Measurements from ENCODE around the gene NINL.

The NINL gene

GRCh38 chr20:25574411-25574810 lies 10.9 kb downstream of the NINL start:
- WGBS, 2 experiments = 90 to 94% methylated on average over 3 of the region's 3 CpGs
- Histone ChIP-seq H3K36me3 (ENCODE audit: control insufficient read depth, insufficient read depth, low read length) (no peaks in the 10 kb centered on the region), H3K27me3 (ENCODE audit: control insufficient read depth, insufficient read depth, low read length, poor library complexity, severe bottlenecking) (no peaks in the 10 kb centered on the region), H3K27ac (ENCODE audit: insufficient read depth, low read depth, low read length, poor library complexity, severe bottlenecking) (no peak overlapping the region), H3K4me1 (ENCODE audit: control insufficient read depth, insufficient read depth, low read length) (peaks cover 7% of the 10 kb centered on the region), H3K4me3 (ENCODE audit: insufficient read depth, low read depth, low read length) (no peak overlapping the region), H3K9me3 (ENCODE audit: control insufficient read depth, low read length) (no peaks in the 10 kb centered on the region)

- 90 to 93% methylated on average over 5 to 6 of the region's 6 CpGs for WGBS, 2 experiments
- Histone ChIP-seq H3K4me1 (ENCODE audit: control insufficient read depth, insufficient read depth, low read length) (no peaks in the 10 kb centered on the region), H3K9me3 (ENCODE audit: control insufficient read depth, low read length) (no peaks in the 10 kb centered on the region), H3K27ac (ENCODE audit: insufficient read depth, low read depth, low read length, poor library complexity, severe bottlenecking) (no peak overlapping the region), H3K4me3 (ENCODE audit: insufficient read depth, low read depth, low read length) (no peak overlapping the region), H3K27me3 (ENCODE audit: control insufficient read depth, insufficient read depth, low read length, poor library complexity, severe bottlenecking) (no peaks in the 10 kb centered on the region), H3K36me3 (ENCODE audit: control insufficient read depth, insufficient read depth, low read length) (no peaks in the 10 kb centered on the region)
Measured at GRCh38 chr20:25573288-25574251, 11.8 kb downstream of the NINL start.

GRCh38 chr20:25571817-25572216 lies 13.5 kb downstream of the NINL start:
- 96 to 97% methylated on average over 2 of the region's 2 CpGs for WGBS, 2 experiments
- no peaks in the 10 kb centered on the region for H3K36me3 ChIP-seq (ENCODE audit: control insufficient read depth, insufficient read depth, low read length)
- no peak overlapping the region for H3K4me3 ChIP-seq (ENCODE audit: insufficient read depth, low read depth, low read length)
- H3K27ac ChIP-seq (ENCODE audit: insufficient read depth, low read depth, low read length, poor library complexity, severe bottlenecking) = no peak overlapping the region
- H3K4me1 ChIP-seq (ENCODE audit: control insufficient read depth, insufficient read depth, low read length) = no peaks in the 10 kb centered on the region
- no peaks in the 10 kb centered on the region for H3K27me3 ChIP-seq (ENCODE audit: control insufficient read depth, insufficient read depth, low read length, poor library complexity, severe bottlenecking)
- H3K9me3 ChIP-seq (ENCODE audit: control insufficient read depth, low read length) = no peaks in the 10 kb centered on the region

GRCh38 chr20:25571240-25571639 lies 14.1 kb downstream of the NINL start:
- no peaks in the 10 kb centered on the region for H3K27me3 ChIP-seq (ENCODE audit: control insufficient read depth, insufficient read depth, low read length, poor library complexity, severe bottlenecking)
- 90 to 92% methylated on average over 2 of the region's 2 CpGs for WGBS, 2 experiments
- no peaks in the 10 kb centered on the region for H3K9me3 ChIP-seq (ENCODE audit: control insufficient read depth, low read length)
- no peak overlapping the region for H3K4me3 ChIP-seq (ENCODE audit: insufficient read depth, low read depth, low read length)
- H3K36me3 ChIP-seq (ENCODE audit: control insufficient read depth, insufficient read depth, low read length) = no peaks in the 10 kb centered on the region
- H3K4me1 ChIP-seq (ENCODE audit: control insufficient read depth, insufficient read depth, low read length) = no peaks in the 10 kb centered on the region
- no peak overlapping the region for H3K27ac ChIP-seq (ENCODE audit: insufficient read depth, low read depth, low read length, poor library complexity, severe bottlenecking)

GRCh38 chr20:25570148-25570530 lies 15.2 kb downstream of the NINL start:
- Histone ChIP-seq H3K27me3 (ENCODE audit: control insufficient read depth, insufficient read depth, low read length, poor library complexity, severe bottlenecking) (no peaks in the 10 kb centered on the region), H3K36me3 (ENCODE audit: control insufficient read depth, insufficient read depth, low read length) (no peaks in the 10 kb centered on the region), H3K4me1 (ENCODE audit: control insufficient read depth, insufficient read depth, low read length) (no peaks in the 10 kb centered on the region), H3K4me3 (ENCODE audit: insufficient read depth, low read depth, low read length) (no peak overlapping the region), H3K9me3 (ENCODE audit: control insufficient read depth, low read length) (no peaks in the 10 kb centered on the region), H3K27ac (ENCODE audit: insufficient read depth, low read depth, low read length, poor library complexity, severe bottlenecking) (no peak overlapping the region)
- WGBS, 2 experiments = 90 to 92% methylated on average over 7 of the region's 7 CpGs

- Histone ChIP-seq H3K27me3 (ENCODE audit: control insufficient read depth, insufficient read depth, low read length, poor library complexity, severe bottlenecking) (no peaks in the 10 kb centered on the region), H3K9me3 (ENCODE audit: control insufficient read depth, low read length) (no peaks in the 10 kb centered on the region), H3K4me3 (ENCODE audit: insufficient read depth, low read depth, low read length) (no peak overlapping the region), H3K4me1 (ENCODE audit: control insufficient read depth, insufficient read depth, low read length) (no peaks in the 10 kb centered on the region), H3K27ac (ENCODE audit: insufficient read depth, low read depth, low read length, poor library complexity, severe bottlenecking) (no peak overlapping the region), H3K36me3 (ENCODE audit: control insufficient read depth, insufficient read depth, low read length) (no peaks in the 10 kb centered on the region)
- 89 to 93% methylated on average over 2 of the region's 2 CpGs for WGBS, 2 experiments
Measured at GRCh38 chr20:25567286-25567685, 18.0 kb downstream of the NINL start.

- Histone ChIP-seq H3K27me3 (ENCODE audit: control insufficient read depth, insufficient read depth, low read length, poor library complexity, severe bottlenecking) (no peaks in the 10 kb centered on the region), H3K4me3 (ENCODE audit: insufficient read depth, low read depth, low read length) (no peak overlapping the region), H3K27ac (ENCODE audit: insufficient read depth, low read depth, low read length, poor library complexity, severe bottlenecking) (no peak overlapping the region), H3K9me3 (ENCODE audit: control insufficient read depth, low read length) (no peaks in the 10 kb centered on the region), H3K4me1 (ENCODE audit: control insufficient read depth, insufficient read depth, low read length) (no peaks in the 10 kb centered on the region), H3K36me3 (ENCODE audit: control insufficient read depth, insufficient read depth, low read length) (no peaks in the 10 kb centered on the region)
- WGBS, 2 experiments = 91 to 93% methylated on average over 2 of the region's 2 CpGs
Measured at GRCh38 chr20:25566821-25567220, 18.5 kb downstream of the NINL start.

GRCh38 chr20:25565578-25566157 lies 19.7 kb downstream of the NINL start:
- no peak overlapping the region for H3K27ac ChIP-seq (ENCODE audit: insufficient read depth, low read depth, low read length, poor library complexity, severe bottlenecking)
- WGBS, 2 experiments = 84 to 87% methylated on average over 6 of the region's 6 CpGs
- no peaks in the 10 kb centered on the region for H3K9me3 ChIP-seq (ENCODE audit: control insufficient read depth, low read length)
- H3K36me3 ChIP-seq (ENCODE audit: control insufficient read depth, insufficient read depth, low read length) = no peaks in the 10 kb centered on the region
- no peaks in the 10 kb centered on the region for H3K27me3 ChIP-seq (ENCODE audit: control insufficient read depth, insufficient read depth, low read length, poor library complexity, severe bottlenecking)
- H3K4me1 ChIP-seq (ENCODE audit: control insufficient read depth, insufficient read depth, low read length) = no peaks in the 10 kb centered on the region
- no peak overlapping the region for H3K4me3 ChIP-seq (ENCODE audit: insufficient read depth, low read depth, low read length)

- Histone ChIP-seq H3K4me1 (ENCODE audit: control insufficient read depth, insufficient read depth, low read length) (no peaks in the 10 kb centered on the region), H3K27ac (ENCODE audit: insufficient read depth, low read depth, low read length, poor library complexity, severe bottlenecking) (no peak overlapping the region), H3K27me3 (ENCODE audit: control insufficient read depth, insufficient read depth, low read length, poor library complexity, severe bottlenecking) (no peaks in the 10 kb centered on the region), H3K9me3 (ENCODE audit: control insufficient read depth, low read length) (no peaks in the 10 kb centered on the region), H3K4me3 (ENCODE audit: insufficient read depth, low read depth, low read length) (no peak overlapping the region), H3K36me3 (ENCODE audit: control insufficient read depth, insufficient read depth, low read length) (no peaks in the 10 kb centered on the region)
- WGBS, 2 experiments = 94% methylated on average over 6 of the region's 6 CpGs
Measured at GRCh38 chr20:25563876-25564275, 21.5 kb downstream of the NINL start.

GRCh38 chr20:25563362-25563761 lies 22.0 kb downstream of the NINL start:
- Histone ChIP-seq H3K27ac (ENCODE audit: insufficient read depth, low read depth, low read length, poor library complexity, severe bottlenecking) (no peak overlapping the region), H3K9me3 (ENCODE audit: control insufficient read depth, low read length) (no peaks in the 10 kb centered on the region), H3K4me1 (ENCODE audit: control insufficient read depth, insufficient read depth, low read length) (no peaks in the 10 kb centered on the region), H3K36me3 (ENCODE audit: control insufficient read depth, insufficient read depth, low read length) (no peaks in the 10 kb centered on the region), H3K4me3 (ENCODE audit: insufficient read depth, low read depth, low read length) (no peak overlapping the region), H3K27me3 (ENCODE audit: control insufficient read depth, insufficient read depth, low read length, poor library complexity, severe bottlenecking) (no peaks in the 10 kb centered on the region)

Measured in ectodermal cell (in vitro differentiated cells).